ENCODE measurements around the gene TASP1. TPM values are rescaled to one million over a fixed set of nuclear protein-coding genes. Genes with fewer than 3 reads are reported as not detected.

TASP1 gene
- polyA plus RNA-seq, 3 donors = 2.3 to 3.3 (median 2.6) TPM

DNA sequence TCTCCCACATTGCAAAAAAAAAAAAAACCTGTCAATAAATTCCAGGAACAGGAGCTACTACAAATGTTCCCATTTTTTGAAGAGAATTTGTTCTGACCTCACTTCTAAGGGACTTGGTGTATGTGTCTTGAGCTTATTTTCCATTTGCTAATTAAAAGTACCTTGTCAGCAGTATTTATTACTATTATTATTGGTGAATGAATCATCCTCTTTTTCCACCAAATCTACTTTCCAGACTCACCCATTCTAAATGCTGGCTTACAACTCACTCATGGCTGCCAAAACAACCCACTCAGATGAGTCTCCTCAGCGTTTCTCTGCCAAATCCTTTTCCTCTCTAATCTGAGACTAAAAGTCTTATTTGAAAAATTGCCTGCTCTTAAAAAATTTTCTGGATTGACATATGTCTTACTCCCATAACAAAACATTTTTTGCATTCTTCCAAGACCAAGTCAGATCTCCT lies 33.2 kb upstream of the TASP1 start:
- H3K9me3 Mint-ChIP-seq = peaks cover 0 to 13% (median 3%) of the 10 kb centered on the region in 7 donors
- no peaks in the 10 kb centered on the region for H3K4me1 Mint-ChIP-seq
- Histone ChIP-seq H3K9ac (ENCODE audit: insufficient read depth, low read length, poor library complexity, severe bottlenecking) (no peak overlapping the region), H4K20me1 (ENCODE audit: insufficient read depth, low read length) (no peaks in the 10 kb centered on the region), H3K27me3 (ENCODE audit: control insufficient read depth in 2 of 2, insufficient read depth in 2 of 2, low read length in 2 of 2) (no peaks in the 10 kb centered on the region), H3K4me2 (replicated peaks; ENCODE audit: extremely low read depth, low read length, poor library complexity, severe bottlenecking) (no peak overlapping the region), H3K9me3 (replicated peaks in 1 of 2; ENCODE audit: control insufficient read depth in 1 of 2, insufficient read depth in 1 of 2, low read length in 2 of 2) (no peaks in the 10 kb centered on the region), H3K36me3 (replicated peaks in 1 of 2; ENCODE audit: control insufficient read depth in 1 of 2, insufficient read depth in 2 of 2, low read length in 2 of 2) (no peaks in the 10 kb centered on the region), H3K27ac (ENCODE audit: low read depth in 1 of 2, low read length in 2 of 2) (no peak overlapping the region), H3K4me3 (replicated peaks in 1 of 3; ENCODE audit: low read depth in 2 of 3, low read length in 3 of 3) (no peak overlapping the region), H2AFZ (ENCODE audit: insufficient read depth, low read depth, low read length, poor library complexity, severe bottlenecking) (no peak overlapping the region), H3K4me1 (ENCODE audit: control insufficient read depth in 1 of 2, insufficient read depth in 2 of 2, low read length in 2 of 2) (no peaks in the 10 kb centered on the region), H3K79me2 (ENCODE audit: insufficient read depth, low read length) (no peaks in the 10 kb centered on the region)
- H3K36me3 Mint-ChIP-seq = no peaks in the 10 kb centered on the region
- H3K27ac Mint-ChIP-seq = no peak overlapping the region
- H3K4me3 Mint-ChIP-seq = no peak overlapping the region
- no peak for DNase-seq
- peaks cover 2 to 10% (median 3%) of the 10 kb centered on the region in 3 donors for H3K27me3 Mint-ChIP-seq (ENCODE audit: low read depth in 3 of 3)
- TF ChIP-seq CTCF (IDR thresholded peaks at IDR 0.05) = no peak
- whole genome bisulfite sequencing (ENCODE audit: insufficient coverage) = 100% methylated on average over 1 of the region's 1 CpG
- intact Hi-C loops (cut with micrococcal nuclease) = no loop called here

- Mint-ChIP-seq H3K4me1 (no peaks in the 10 kb centered on the region), H3K9me3 (peaks cover 0 to 13% (median 4%) of the 10 kb centered on the region in 7 donors), H3K27me3 (ENCODE audit: low read depth in 3 of 3) (peaks cover 2 to 10% (median 3%) of the 10 kb centered on the region in 3 donors), H3K27ac (no peak overlapping the region), H3K36me3 (no peaks in the 10 kb centered on the region), H3K4me3 (no peak overlapping the region)
- TF ChIP-seq CTCF (IDR thresholded peaks at IDR 0.05) = no peak
- no peaks in the 10 kb centered on the region for H3K79me2 ChIP-seq (ENCODE audit: insufficient read depth, low read length)
- WGBS (ENCODE audit: insufficient coverage) = no CpG with 5 or more reads among the region's 2 CpGs
- H3K4me3 ChIP-seq (replicated peaks in 1 of 3; ENCODE audit: low read depth in 2 of 3, low read length in 3 of 3) = no peak overlapping the region
- no peak overlapping the region for H3K9ac ChIP-seq (ENCODE audit: insufficient read depth, low read length, poor library complexity, severe bottlenecking)
- H4K20me1 ChIP-seq (ENCODE audit: insufficient read depth, low read length) = no peaks in the 10 kb centered on the region
- no peak overlapping the region for H3K27ac ChIP-seq (ENCODE audit: low read depth in 1 of 2, low read length in 2 of 2)
- no peak overlapping the region for H3K4me2 ChIP-seq (replicated peaks; ENCODE audit: extremely low read depth, low read length, poor library complexity, severe bottlenecking)
- no peaks in the 10 kb centered on the region for H3K27me3 ChIP-seq (ENCODE audit: control insufficient read depth in 2 of 2, insufficient read depth in 2 of 2, low read length in 2 of 2)
- DNase-seq = no peak
- H3K36me3 ChIP-seq (replicated peaks in 1 of 2; ENCODE audit: control insufficient read depth in 1 of 2, insufficient read depth in 2 of 2, low read length in 2 of 2) = no peaks in the 10 kb centered on the region
- H3K4me1 ChIP-seq (ENCODE audit: control insufficient read depth in 1 of 2, insufficient read depth in 2 of 2, low read length in 2 of 2) = no peaks in the 10 kb centered on the region
- intact Hi-C loops (cut with micrococcal nuclease) = no loop called here
- H3K9me3 ChIP-seq (replicated peaks in 1 of 2; ENCODE audit: control insufficient read depth in 1 of 2, insufficient read depth in 1 of 2, low read length in 2 of 2) = no peaks in the 10 kb centered on the region
- H2AFZ ChIP-seq (ENCODE audit: insufficient read depth, low read depth, low read length, poor library complexity, severe bottlenecking) = no peak overlapping the region
Observed at GRCh38 chr20:13671512-13671911, 32.8 kb upstream of the TASP1 start.
